IMR-90 (cell line): ENCODE data around the gene PSMC6. TPM values are rescaled to one million over a fixed set of nuclear protein-coding genes. Genes with fewer than 3 reads are reported as not detected.
A peak's percentile ranks its signal among the peaks of the same experiment; 100 is the strongest.

ENCODE experiments used
- ATAC-seq: fragments of 200-7000 bp; cut with Tn5 transposase; 2 replicates; pipeline ENCODE4 v1.9.1; 2020; ENCODE audit warnings: low read depth, mild to moderate bottlenecking, moderate library complexity
- BruUV-seq: library from RNA; stranded (reverse); fragments of 400-500 nt; replicated peaks from 2 replicates; lab custom pipeline; 2021; lab: Mats Ljungman, UMichigan
- CTCF ChIA-PET: fragments of 300-600 bp; formaldehyde crosslinking; extraction: SDS; loops from one replicate; lab custom pipeline; 2021; ENCODE audit warnings: antibody characterized with exemption; lab: Yijun Ruan, JAX
- POLR2A ChIA-PET: fragments of 300-600 bp; sonication (Branson Sonifier 250); formaldehyde crosslinking; loops from one replicate; lab custom pipeline; 2022; ENCODE audit warnings: antibody characterized with exemption; ENCODE audit not compliant: unreplicated experiment; lab: Charles Lee
- DNase-seq: peaks from one replicate; pipeline ENCODE4 v3.0.0; 2013
- H2AFZ ChIP-seq: replicated peaks from 2 replicates; pipeline ENCODE3; 2013; ENCODE audit warnings: low read length, mild to moderate bottlenecking; ENCODE audit not compliant: poor library complexity
- H2AK5ac ChIP-seq: 2 replicates; pipeline ENCODE4 v1.6.1; 2013; ENCODE audit warnings: low read depth, low read length, inconsistent platforms
- H2AK9ac ChIP-seq: replicated peaks from 2 replicates; pipeline ENCODE3; 2013; ENCODE audit warnings: mild to moderate bottlenecking, low read depth, low read length, moderate library complexity; ENCODE audit not compliant: poor library complexity
- H2BK120ac ChIP-seq: 2 replicates; pipeline ENCODE4 v1.6.1; 2013; ENCODE audit warnings: low read depth, low read length, inconsistent platforms
- H2BK15ac ChIP-seq: 3 replicates; pipeline ENCODE4 v1.6.1; 2013; ENCODE audit warnings: low read depth, low read length, inconsistent platforms
- H2BK20ac ChIP-seq: 2 replicates; pipeline ENCODE4 v1.6.1; 2013; ENCODE audit warnings: low read depth, mild to moderate bottlenecking, inconsistent platforms, low read length, moderate library complexity
- H2BK5ac ChIP-seq: 2 replicates; pipeline ENCODE4 v1.6.1; 2013; ENCODE audit warnings: mild to moderate bottlenecking, low read depth, low read length, inconsistent platforms; ENCODE audit not compliant: poor library complexity, severe bottlenecking
- H3K14ac ChIP-seq: replicated peaks from 2 replicates; pipeline ENCODE4 v1.6.1; 2013; ENCODE audit warnings: low read depth, low read length, inconsistent platforms
- H3K18ac ChIP-seq: 2 replicates; pipeline ENCODE4 v1.6.1; 2013; ENCODE audit warnings: low read depth, low read length, control low read depth
- H3K23ac ChIP-seq: 2 replicates; pipeline ENCODE4 v1.6.1; 2013; ENCODE audit warnings: low read depth, low read length, inconsistent platforms
- H3K27ac ChIP-seq: 2 replicates; pipeline ENCODE4 v1.5.1; 2013; ENCODE audit warnings: mild to moderate bottlenecking, control low read depth, low read length; ENCODE audit not compliant: insufficient read depth
- H3K27me3 ChIP-seq: 2 replicates; pipeline ENCODE4 v1.6.1; 2013; ENCODE audit warnings: low read length; ENCODE audit not compliant: control insufficient read depth, insufficient read depth
- H3K36me3 ChIP-seq: 2 replicates; pipeline ENCODE4 v1.6.1; 2013; ENCODE audit warnings: low read length, mixed read lengths; ENCODE audit not compliant: control insufficient read depth, insufficient read depth
- H3K4ac ChIP-seq: 2 replicates; pipeline ENCODE4 v1.6.1; 2013; ENCODE audit warnings: low read depth, low read length, inconsistent platforms
- H3K4me1 ChIP-seq: 2 replicates; pipeline ENCODE4 v1.6.1; 2013; ENCODE audit warnings: low read length, mixed read lengths; ENCODE audit not compliant: control insufficient read depth, insufficient read depth
- H3K4me2 ChIP-seq: 2 replicates; pipeline ENCODE4 v1.6.1; 2013; ENCODE audit warnings: low read depth, mild to moderate bottlenecking, control low read depth, low read length, moderate library complexity
- H3K4me3 ChIP-seq: 2 replicates; pipeline ENCODE4 v1.5.1; 2013; ENCODE audit warnings: low read depth, mild to moderate bottlenecking, control low read depth, low read length, moderate library complexity; ENCODE audit not compliant: insufficient read depth
- H3K56ac ChIP-seq: 2 replicates; pipeline ENCODE4 v1.6.1; 2013; ENCODE audit warnings: low read length, inconsistent platforms; ENCODE audit not compliant: insufficient read depth; ENCODE audit errors: extremely low read depth
- H3K79me1 ChIP-seq, 2 experiments: 2 replicates each; pipeline ENCODE4 v1.6.1; 2013; ENCODE audit warnings: low read length in 2 of 2, inconsistent platforms in 1 of 2, low read depth in 1 of 2
- H3K9ac ChIP-seq: 2 replicates; pipeline ENCODE4 v1.6.1; 2013; ENCODE audit warnings: low read depth, low read length, control low read depth
- H3K9me1 ChIP-seq: 2 replicates; pipeline ENCODE4 v1.6.1; 2013; ENCODE audit warnings: low read length, inconsistent platforms; ENCODE audit not compliant: insufficient read depth
- H3K9me3 ChIP-seq: 2 replicates; pipeline ENCODE4 v1.6.1; 2013; ENCODE audit warnings: low read length; ENCODE audit not compliant: control insufficient read depth, insufficient read depth
- H4K20me1 ChIP-seq: 2 replicates; pipeline ENCODE4 v1.6.1; 2013; ENCODE audit warnings: low read length, inconsistent platforms; ENCODE audit not compliant: insufficient read depth
- H4K5ac ChIP-seq: 2 replicates; pipeline ENCODE4 v1.6.1; 2013; ENCODE audit warnings: mild to moderate bottlenecking, low read depth, low read length, control low read depth
- H4K8ac ChIP-seq, 2 experiments: 2 replicates each; pipeline ENCODE4 v1.6.1; 2013; ENCODE audit warnings: low read depth in 2 of 2, low read length in 2 of 2, control low read depth in 1 of 2, inconsistent platforms in 1 of 2
- H4K91ac ChIP-seq: 2 replicates; pipeline ENCODE4 v1.6.1; 2013; ENCODE audit warnings: low read depth, low read length, inconsistent platforms; ENCODE audit not compliant: insufficient read depth
- BHLHE40 ChIP-seq: fragments of 150-350 bp; IDR thresholded peaks from 2 replicates; pipeline ENCODE4 v1.6.1; 2016; ENCODE audit warnings: mild to moderate bottlenecking, low read depth, low read length
- CEBPB ChIP-seq: IDR thresholded peaks from 2 replicates; pipeline ENCODE4 v1.6.1; 2012; ENCODE audit warnings: low read depth, low read length, improper control_type of control experiment
- CHD1 ChIP-seq: IDR thresholded peaks from 2 replicates; pipeline ENCODE4 v1.6.1; 2012; ENCODE audit warnings: low read depth, low read length, improper control_type of control experiment
- FOS ChIP-seq: fragments of 150-350 bp; IDR thresholded peaks from 2 replicates; pipeline ENCODE4 v1.6.1; 2016; ENCODE audit warnings: low read depth, low read length
- MAFK ChIP-seq: IDR thresholded peaks from 2 replicates; pipeline ENCODE4 v1.6.1; 2012; ENCODE audit warnings: low read depth, low read length, improper control_type of control experiment
- MAZ ChIP-seq: IDR thresholded peaks from 2 replicates; pipeline ENCODE4 v1.6.1; 2012; ENCODE audit warnings: low read depth, mild to moderate bottlenecking, low read length, improper control_type of control experiment, moderate library complexity, borderline replicate concordance
- MXI1 ChIP-seq: IDR thresholded peaks from 2 replicates; pipeline ENCODE4 v1.6.1; 2012; ENCODE audit warnings: low read depth, mild to moderate bottlenecking, low read length, moderate library complexity, borderline replicate concordance
- NFE2L2 ChIP-seq: fragments of 150-350 bp; IDR thresholded peaks from 2 replicates; pipeline ENCODE4 v1.6.1; 2016; ENCODE audit warnings: low read depth, mild to moderate bottlenecking, low read length
- POLR2A ChIP-seq: IDR thresholded peaks from 2 replicates; pipeline ENCODE4 v1.6.1; 2012; ENCODE audit warnings: mild to moderate bottlenecking, low read depth, low read length
- RAD21 ChIP-seq: IDR thresholded peaks from 2 replicates; pipeline ENCODE4 v1.6.1; 2012; ENCODE audit warnings: low read length, improper control_type of control experiment
- RCOR1 ChIP-seq: IDR thresholded peaks from 2 replicates; pipeline ENCODE4 v1.6.1; 2012; ENCODE audit warnings: mild to moderate bottlenecking, low read length, improper control_type of control experiment; ENCODE audit not compliant: insufficient replicate concordance
- RFX5 ChIP-seq: IDR thresholded peaks from 2 replicates; pipeline ENCODE4 v1.8.0; 2012; ENCODE audit warnings: low read depth, mild to moderate bottlenecking, low read length, moderate library complexity
- SMC3 ChIP-seq: fragments of 150-350 bp; IDR thresholded peaks from 2 replicates; pipeline ENCODE4 v1.6.1; 2016; ENCODE audit warnings: low read depth, mild to moderate bottlenecking, antibody characterized with exemption, low read length, moderate library complexity
- USF2 ChIP-seq: fragments of 150-350 bp; IDR thresholded peaks from 2 replicates; pipeline ENCODE4 v1.6.1; 2017; ENCODE audit warnings: mild to moderate bottlenecking, antibody characterized with exemption, low read length, low read depth
- WGBS, 2 experiments: methylation state at CpG; one replicate each; pipeline versions ENCODE4 v1.1.5 to v1.1.7; 2013; ENCODE audit warnings: missing lambda C conversion rate in 2 of 2; ENCODE audit not compliant: insufficient read length in 1 of 2; ENCODE audit errors: extremely low coverage in 2 of 2; 5-methylcytosine and 5-hydroxymethylcytosine counted together
- dilution Hi-C: fragments of 300-500 bp; cut with HindIII; formaldehyde crosslinking; loops from one replicate; pipeline ENCODE4 v1.14.3; 2018; ENCODE audit warnings: low sequenced_read_pairs; ENCODE audit not compliant: unreplicated experiment
- in situ Hi-C: fragments of 300-500 bp; cut with MboI; formaldehyde crosslinking; loops from 3 replicates; pipeline ENCODE4 v1.14.3; 2019; ENCODE audit warnings: low sequenced_read_pairs, inconsistent platforms, mixed read lengths
- intact Hi-C: fragments of 100-400 bp; cut with micrococcal nuclease; formaldehyde crosslinking; loops from 2 replicates; pipeline ENCODE4 v1.10.0; 2022
- polyA plus RNA-seq, 3 experiments: library from polyadenylated mRNA; depleted of rRNA; stranded (reverse); fragments of >200 nt; gene quantifications; 2 replicates each; pipeline ENCODE4 v1.2.3, GENCODE V29; 2012; ENCODE audit warnings: low replicate concordance in 1 of 3
- total RNA-seq: library from RNA; depleted of rRNA; stranded (reverse); fragments of >200 nt; gene quantifications from 2 replicates; pipeline ENCODE4 v1.2.3, GENCODE V29; 2012
- TF ChIP-seq, protein P1 (sequence below): fragments of 150-350 bp; IDR thresholded peaks from 2 replicates; pipeline ENCODE4 v1.6.1; 2016; ENCODE audit warnings: low read depth, mild to moderate bottlenecking, low read length, moderate library complexity, borderline replicate concordance
- TF ChIP-seq, protein P2 (sequence below): conservative IDR thresholded peaks from 2 replicates; pipeline ENCODE4 v1.5.1; 2012; ENCODE audit warnings: mild to moderate bottlenecking, low read depth, low read length, improper control_type of control experiment

PSMC6 gene
- total and polyA plus RNA-seq, 2 of the 4 experiments (the other 2 are of a cell fraction): 62.9 to 85.4 TPM

DNA sequence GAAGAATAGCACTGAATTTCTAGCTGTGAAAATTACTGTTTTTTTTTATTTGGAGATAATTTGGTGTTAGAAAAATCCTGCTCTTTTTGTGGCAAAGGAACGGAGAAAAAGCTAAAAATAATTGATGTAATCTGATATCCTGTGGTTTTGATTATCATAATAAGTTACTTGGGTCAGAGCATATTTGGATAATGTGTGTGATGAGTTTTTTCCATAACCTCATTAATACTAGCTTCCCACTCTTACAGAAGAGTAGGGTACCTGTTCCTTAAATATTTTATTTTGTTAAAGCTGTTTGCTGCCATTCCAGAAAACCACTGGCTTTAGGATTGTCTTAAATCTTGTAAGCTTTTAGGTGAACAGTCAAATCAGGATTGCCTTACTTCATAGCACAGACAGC lies 4.7 kb downstream of the PSMC6 start:
- BruUV-seq: no TSS peak
- H4K8ac ChIP-seq: no peak overlapping the region

More for the DNA sequence above, 4.7 kb downstream of the PSMC6 start:
- intact Hi-C loops: no loop called here
- H3K9me1 ChIP-seq: peaks cover 8% of the 10 kb centered on the region; the same call in 1 of the 2 replicates
- no peak overlapping the region for H3K9ac ChIP-seq
- H2BK20ac ChIP-seq: no peak overlapping the region
- H3K23ac ChIP-seq: no peak overlapping the region
- no peak for ATAC-seq
- no peak overlapping the region for H2AFZ ChIP-seq
- dilution Hi-C loops: no loop called here
- H3K79me1 ChIP-seq: peaks cover 20 to 70% of the 10 kb centered on the region in 2 experiments
- no peak overlapping the region for H3K27ac ChIP-seq
- H2AK5ac ChIP-seq: no peak overlapping the region
- H3K14ac ChIP-seq: no peak overlapping the region
- H2BK120ac ChIP-seq: no peak overlapping the region
- H2BK15ac ChIP-seq: no peak overlapping the region
- H4K5ac ChIP-seq: no peak overlapping the region
- TF ChIP-seq POLR2A (no peak), MXI1 (no peak), USF2 (no peak), FOS (no peak), MAZ (no peak), MAFK (no peak), CHD1 (no peak), RFX5 (no peak), NFE2L2 (no peak), RCOR1 (no peak), RAD21 (no peak), SMC3 (no peak), BHLHE40 (no peak), CEBPB (no peak)
- TF ChIP-seq, protein P1, sequence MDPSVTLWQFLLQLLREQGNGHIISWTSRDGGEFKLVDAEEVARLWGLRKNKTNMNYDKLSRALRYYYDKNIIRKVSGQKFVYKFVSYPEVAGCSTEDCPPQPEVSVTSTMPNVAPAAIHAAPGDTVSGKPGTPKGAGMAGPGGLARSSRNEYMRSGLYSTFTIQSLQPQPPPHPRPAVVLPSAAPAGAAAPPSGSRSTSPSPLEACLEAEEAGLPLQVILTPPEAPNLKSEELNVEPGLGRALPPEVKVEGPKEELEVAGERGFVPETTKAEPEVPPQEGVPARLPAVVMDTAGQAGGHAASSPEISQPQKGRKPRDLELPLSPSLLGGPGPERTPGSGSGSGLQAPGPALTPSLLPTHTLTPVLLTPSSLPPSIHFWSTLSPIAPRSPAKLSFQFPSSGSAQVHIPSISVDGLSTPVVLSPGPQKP: no peak
- TF ChIP-seq, protein P2, sequence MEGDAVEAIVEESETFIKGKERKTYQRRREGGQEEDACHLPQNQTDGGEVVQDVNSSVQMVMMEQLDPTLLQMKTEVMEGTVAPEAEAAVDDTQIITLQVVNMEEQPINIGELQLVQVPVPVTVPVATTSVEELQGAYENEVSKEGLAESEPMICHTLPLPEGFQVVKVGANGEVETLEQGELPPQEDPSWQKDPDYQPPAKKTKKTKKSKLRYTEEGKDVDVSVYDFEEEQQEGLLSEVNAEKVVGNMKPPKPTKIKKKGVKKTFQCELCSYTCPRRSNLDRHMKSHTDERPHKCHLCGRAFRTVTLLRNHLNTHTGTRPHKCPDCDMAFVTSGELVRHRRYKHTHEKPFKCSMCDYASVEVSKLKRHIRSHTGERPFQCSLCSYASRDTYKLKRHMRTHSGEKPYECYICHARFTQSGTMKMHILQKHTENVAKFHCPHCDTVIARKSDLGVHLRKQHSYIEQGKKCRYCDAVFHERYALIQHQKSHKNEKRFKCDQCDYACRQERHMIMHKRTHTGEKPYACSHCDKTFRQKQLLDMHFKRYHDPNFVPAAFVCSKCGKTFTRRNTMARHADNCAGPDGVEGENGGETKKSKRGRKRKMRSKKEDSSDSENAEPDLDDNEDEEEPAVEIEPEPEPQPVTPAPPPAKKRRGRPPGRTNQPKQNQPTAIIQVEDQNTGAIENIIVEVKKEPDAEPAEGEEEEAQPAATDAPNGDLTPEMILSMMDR: no peak
- H3K56ac ChIP-seq: no peak overlapping the region
- no peak overlapping the region for H3K4ac ChIP-seq
- peaks cover 18% of the 10 kb centered on the region; the same call in 1 of the 2 replicates for H4K20me1 ChIP-seq
- no peak overlapping the region for H4K91ac ChIP-seq
- no peak overlapping the region for H3K18ac ChIP-seq
- ChIA-PET POLR2A (no interaction called here), CTCF (no interaction called here)
- peaks cover 36% of the 10 kb centered on the region for H3K36me3 ChIP-seq
- H3K4me1 ChIP-seq: 0 out of 2 replicates have a peak, but pooled peaks cover 2% of the 10 kb centered on the region
- H3K9me3 ChIP-seq: no peaks in the 10 kb centered on the region
- H3K4me3 ChIP-seq: no peak overlapping the region
- DNase-seq: peak; percentile 52
- no peak overlapping the region for H2AK9ac ChIP-seq
- H3K4me2 ChIP-seq: no peak overlapping the region
- H2BK5ac ChIP-seq: no peak overlapping the region
- no peaks in the 10 kb centered on the region for H3K27me3 ChIP-seq
- WGBS, 2 experiments: no CpG with 5 or more reads among the region's 1 CpG
- in situ Hi-C loops: loop anchor here (25.0 kb wide), 1 partner anchor 699 kb away; no protein-coding TSS in a partner anchor
